IPS-18a (cell line): Measurements from ENCODE around the gene FAM181B.

ENCODE experiments used
- H3K27ac ChIP-seq: one replicate; pipeline ENCODE4 v1.5.1; 2013; ENCODE audit warnings: low read length
- H3K27me3 ChIP-seq: one replicate; pipeline ENCODE4 v1.6.1; 2013; ENCODE audit warnings: mild to moderate bottlenecking, low read length; ENCODE audit not compliant: control insufficient read depth, insufficient read depth
- H3K36me3 ChIP-seq: one replicate; pipeline ENCODE4 v1.6.1; 2013; ENCODE audit warnings: low read depth, low read length; ENCODE audit not compliant: control insufficient read depth
- H3K4me1 ChIP-seq: one replicate; pipeline ENCODE4 v1.6.1; 2013; ENCODE audit warnings: low read depth, low read length; ENCODE audit not compliant: control insufficient read depth
- H3K4me3 ChIP-seq: one replicate; pipeline ENCODE4 v1.5.1; 2013; ENCODE audit warnings: low read length
- H3K9ac ChIP-seq: one replicate; pipeline ENCODE4 v1.6.1; 2013; ENCODE audit warnings: mild to moderate bottlenecking, low read length, moderate library complexity
- H3K9me3 ChIP-seq: one replicate; pipeline ENCODE4 v1.6.1; 2013; ENCODE audit warnings: low read depth, low read length; ENCODE audit not compliant: control insufficient read depth

Gene FAM181B

DNA sequence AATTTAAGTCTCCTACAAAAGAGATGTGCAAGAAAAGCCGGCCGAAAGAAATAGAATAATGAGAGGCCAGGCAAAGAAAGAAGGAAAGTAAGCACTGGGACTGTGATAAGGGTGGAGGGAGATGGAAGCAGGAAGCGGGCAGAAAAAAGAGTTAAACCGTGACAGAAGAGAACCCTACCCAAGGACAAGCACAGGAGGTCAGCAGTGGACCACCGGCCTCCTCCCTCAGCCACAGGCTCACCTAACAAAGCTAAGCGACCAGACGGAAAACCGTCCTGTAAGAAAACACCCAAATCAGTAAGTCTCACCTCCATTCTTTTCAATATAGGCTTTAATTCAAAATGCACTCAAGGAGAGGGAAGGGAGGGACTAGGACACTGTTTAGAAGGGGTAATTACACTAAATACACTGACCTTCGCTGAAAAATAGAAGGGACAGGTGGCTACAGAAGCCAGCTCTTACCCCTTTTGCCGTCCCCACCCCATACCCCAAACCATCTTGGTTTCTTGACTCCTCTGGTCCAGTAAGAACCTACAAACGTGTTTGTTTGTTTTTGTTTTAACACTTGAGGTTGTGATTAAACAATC, 1.9 kb downstream of the FAM181B start:
- no peaks in the 10 kb centered on the region for H3K9me3 ChIP-seq
- H3K36me3 ChIP-seq, result no peaks in the 10 kb centered on the region
- peaks cover 8% of the 10 kb centered on the region for H3K4me1 ChIP-seq
- H3K9ac ChIP-seq, result no peak overlapping the region
- no peak overlapping the region for H3K27ac ChIP-seq
- H3K4me3 ChIP-seq, result peak overlapping the region; percentile 50
- H3K27me3 ChIP-seq, result peaks cover 58% of the 10 kb centered on the region

DNA sequence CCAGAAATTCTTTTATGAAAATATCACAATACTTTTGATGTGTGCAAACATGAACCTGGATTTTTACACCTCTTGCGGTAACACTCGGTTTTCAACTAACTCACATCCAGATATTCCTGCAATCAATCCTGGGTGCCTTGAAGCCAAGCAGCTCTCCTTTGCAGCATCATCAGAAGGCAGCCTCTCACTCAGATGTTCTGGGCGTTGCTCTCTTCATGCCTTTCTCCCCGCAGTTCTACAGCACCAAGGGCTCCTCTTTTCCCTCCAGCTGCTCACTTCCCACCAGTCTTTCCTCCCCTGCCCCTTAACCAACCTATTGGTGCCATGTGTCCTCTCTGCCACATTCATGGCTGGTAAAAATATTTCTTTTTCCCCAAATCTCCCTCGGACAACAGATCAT, 2.9 kb downstream of the FAM181B start:
- peaks cover 8% of the 10 kb centered on the region for H3K4me1 ChIP-seq
- H3K27ac ChIP-seq, result no peak overlapping the region
- no peak overlapping the region for H3K9ac ChIP-seq
- no peak overlapping the region for H3K4me3 ChIP-seq
- H3K36me3 ChIP-seq, result no peaks in the 10 kb centered on the region
- H3K9me3 ChIP-seq, result no peaks in the 10 kb centered on the region
- peaks cover 58% of the 10 kb centered on the region for H3K27me3 ChIP-seq

DNA sequence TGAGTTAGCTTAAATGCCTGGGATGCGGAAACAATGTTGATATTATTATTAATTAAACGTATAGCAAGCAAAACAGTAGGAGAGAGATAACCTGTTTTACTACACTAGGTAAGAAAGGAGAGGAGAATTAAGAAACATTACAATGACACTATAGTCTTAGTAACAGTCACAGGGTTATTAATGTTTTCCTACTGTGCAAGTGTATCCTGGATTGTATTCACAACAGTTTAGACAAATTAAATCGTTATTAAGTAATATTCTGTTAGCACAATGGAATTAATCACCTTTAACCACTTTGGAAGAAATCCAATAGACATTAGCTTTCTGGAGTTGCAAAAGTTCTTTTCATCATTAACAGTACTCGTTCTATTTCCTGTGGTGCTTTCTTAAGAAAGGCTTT, 3.4 kb downstream of the FAM181B start:
- no peak overlapping the region for H3K9ac ChIP-seq
- peaks cover 58% of the 10 kb centered on the region for H3K27me3 ChIP-seq
- no peaks in the 10 kb centered on the region for H3K9me3 ChIP-seq
- peaks cover 8% of the 10 kb centered on the region for H3K4me1 ChIP-seq
- no peak overlapping the region for H3K4me3 ChIP-seq
- H3K27ac ChIP-seq, result no peak overlapping the region
- H3K36me3 ChIP-seq, result no peaks in the 10 kb centered on the region

DNA sequence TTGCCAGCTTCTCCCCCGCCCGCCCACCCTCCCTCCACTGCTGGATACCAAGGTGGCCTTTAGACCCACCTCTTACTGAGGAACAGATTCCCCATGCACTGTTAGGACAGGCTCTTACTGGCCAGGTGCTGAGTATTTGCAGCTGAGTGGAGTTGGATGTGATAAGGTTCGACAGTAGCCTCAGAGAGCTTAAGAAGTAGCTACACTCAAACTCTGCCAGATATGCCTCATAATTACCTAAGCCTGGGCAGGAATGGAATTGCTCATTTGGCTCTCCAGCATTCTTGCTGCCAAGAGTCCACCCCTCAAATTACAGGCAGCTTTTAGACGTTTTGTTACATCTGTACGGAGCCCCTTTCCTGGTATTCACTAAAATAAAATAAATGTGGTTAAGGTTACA, 9.6 kb downstream of the FAM181B start:
- no peak overlapping the region for H3K9ac ChIP-seq
- no peaks in the 10 kb centered on the region for H3K9me3 ChIP-seq

DNA sequence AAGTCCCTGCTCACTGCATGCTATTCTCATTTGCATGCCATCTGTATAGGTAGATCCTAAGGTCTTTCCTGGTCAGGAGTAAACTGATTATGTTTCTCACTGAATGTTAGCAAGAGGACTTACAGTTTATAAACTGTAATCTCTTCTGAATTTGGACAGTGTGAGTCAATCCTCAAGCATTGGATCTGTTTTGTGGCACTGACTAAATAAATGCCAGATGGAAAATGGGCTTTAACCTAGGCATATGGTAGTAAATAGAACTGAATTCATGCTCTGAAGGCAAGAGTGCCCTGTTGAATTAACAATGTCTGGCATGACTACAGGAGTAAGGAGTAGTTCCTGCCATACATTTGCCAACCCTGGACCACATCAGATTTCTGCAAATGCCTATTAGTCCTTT, 11.4 kb downstream of the FAM181B start:
- Histone ChIP-seq H3K9ac (no peak overlapping the region), H3K27me3 (no peaks in the 10 kb centered on the region), H3K4me3 (no peak overlapping the region), H3K36me3 (no peaks in the 10 kb centered on the region), H3K9me3 (no peaks in the 10 kb centered on the region), H3K4me1 (peaks cover 5% of the 10 kb centered on the region), H3K27ac (no peak overlapping the region)

More for the DNA sequence above, 9.6 kb downstream of the FAM181B start:
- Histone ChIP-seq H3K27me3 (peaks cover under 1% of the 10 kb centered on the region), H3K36me3 (no peaks in the 10 kb centered on the region), H3K4me1 (no peaks in the 10 kb centered on the region), H3K4me3 (no peak overlapping the region), H3K27ac (no peak overlapping the region)

DNA sequence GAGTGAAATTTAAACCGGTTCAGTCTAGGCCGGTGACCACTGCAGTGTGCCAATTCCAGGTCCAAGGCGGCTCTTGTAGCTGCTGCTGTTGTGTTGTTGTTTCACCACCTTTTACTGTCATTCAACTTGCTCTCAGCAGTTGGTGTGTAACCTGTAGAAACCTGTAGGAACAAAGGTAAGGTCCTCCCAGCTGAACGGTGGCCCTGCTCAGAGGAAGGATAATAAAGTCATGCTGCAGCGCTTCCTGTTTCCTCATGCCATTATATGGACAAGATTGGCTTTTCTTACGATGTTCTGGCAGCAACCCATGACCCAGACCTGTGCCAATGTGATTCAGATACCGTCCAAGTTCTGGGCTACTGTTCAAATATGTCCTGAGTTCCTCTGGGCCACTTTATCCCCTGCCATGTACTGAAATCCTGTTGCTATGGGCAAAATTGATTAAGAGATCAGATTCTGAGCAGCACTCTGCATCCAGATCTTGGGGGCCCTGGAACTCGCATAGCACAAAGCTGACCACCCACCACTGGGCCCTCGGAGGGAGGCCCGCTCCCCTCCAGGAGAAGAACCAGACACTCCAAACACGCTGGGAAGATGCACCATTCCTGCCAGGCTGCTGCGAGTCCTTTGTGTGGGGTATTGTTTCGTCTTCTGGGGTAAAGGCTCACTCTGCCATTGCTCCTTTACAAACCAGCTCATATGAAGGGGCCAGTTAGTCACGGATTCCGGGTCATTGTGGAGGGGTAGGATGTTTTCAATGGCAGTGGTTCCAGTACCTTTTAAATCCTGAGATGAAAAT, 13.2 kb downstream of the FAM181B start:
- Histone ChIP-seq H3K27me3 (no peaks in the 10 kb centered on the region), H3K9me3 (no peaks in the 10 kb centered on the region), H3K4me1 (peaks cover 5% of the 10 kb centered on the region), H3K4me3 (no peak overlapping the region), H3K36me3 (no peaks in the 10 kb centered on the region), H3K9ac (no peak overlapping the region), H3K27ac (no peak overlapping the region)

DNA sequence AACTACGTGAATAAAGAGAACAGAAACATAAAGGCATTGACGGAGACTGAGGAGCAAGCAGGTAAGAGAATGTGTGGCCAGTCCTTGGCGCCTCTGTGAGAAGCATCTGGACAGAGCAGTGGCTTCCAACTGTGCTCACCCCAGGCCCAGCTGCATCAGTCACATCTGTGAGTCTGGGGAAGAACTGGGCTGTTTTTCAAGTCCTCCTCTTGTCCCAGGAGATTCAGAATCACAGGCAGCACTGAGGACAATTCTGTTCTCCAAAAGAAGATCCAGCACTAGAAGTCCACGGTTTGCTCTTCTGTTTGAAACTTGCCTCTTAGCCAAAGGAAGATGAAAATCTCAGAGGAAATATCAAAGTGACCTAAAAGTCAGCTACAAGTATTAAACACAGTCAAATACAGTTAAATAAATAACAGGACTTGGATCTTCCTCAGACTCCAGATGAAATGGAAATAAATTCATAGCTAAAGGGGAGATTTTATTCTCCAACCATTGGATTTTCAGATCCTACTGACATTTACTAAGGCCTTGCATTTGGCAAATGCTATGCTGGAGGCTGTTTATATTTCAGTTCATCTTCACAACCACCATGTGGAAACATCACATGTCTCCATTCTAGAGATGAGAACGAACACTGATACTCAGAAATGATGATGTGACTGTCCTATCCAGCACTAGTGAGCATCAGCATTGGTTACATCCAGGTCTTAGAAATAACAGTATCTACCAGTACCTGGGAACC, 14.1 kb downstream of the FAM181B start:
- no peaks in the 10 kb centered on the region for H3K36me3 ChIP-seq
- H3K9ac ChIP-seq, result no peak overlapping the region
- H3K27me3 ChIP-seq, result no peaks in the 10 kb centered on the region
- H3K9me3 ChIP-seq, result no peaks in the 10 kb centered on the region
- H3K4me1 ChIP-seq, result peaks cover 5% of the 10 kb centered on the region
- H3K27ac ChIP-seq, result no peak overlapping the region
- no peak overlapping the region for H3K4me3 ChIP-seq

DNA sequence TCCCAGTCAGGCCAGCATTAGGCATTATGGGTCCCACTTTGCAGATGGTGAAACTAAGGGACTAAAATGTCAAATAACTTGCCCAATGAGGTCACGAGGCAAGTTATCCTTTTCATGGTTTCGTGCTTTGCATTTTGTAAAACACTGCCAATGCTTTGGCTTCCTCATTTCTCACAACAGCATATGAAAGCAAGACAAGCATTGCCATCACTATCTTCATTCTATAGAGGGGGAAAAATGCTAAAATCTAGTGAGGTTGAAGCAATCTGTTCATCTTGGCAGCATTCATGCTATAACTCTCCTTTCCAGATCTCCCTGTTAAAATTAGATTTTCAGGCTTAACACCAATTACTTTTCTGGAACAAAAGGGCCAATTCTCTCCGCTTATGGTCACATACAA, 14.8 kb downstream of the FAM181B start:
- no peak overlapping the region for H3K4me3 ChIP-seq
- H3K27ac ChIP-seq, result no peak overlapping the region
- no peaks in the 10 kb centered on the region for H3K9me3 ChIP-seq
- H3K4me1 ChIP-seq, result peaks cover 5% of the 10 kb centered on the region
- no peaks in the 10 kb centered on the region for H3K27me3 ChIP-seq
- no peak overlapping the region for H3K9ac ChIP-seq
- H3K36me3 ChIP-seq, result no peaks in the 10 kb centered on the region

DNA sequence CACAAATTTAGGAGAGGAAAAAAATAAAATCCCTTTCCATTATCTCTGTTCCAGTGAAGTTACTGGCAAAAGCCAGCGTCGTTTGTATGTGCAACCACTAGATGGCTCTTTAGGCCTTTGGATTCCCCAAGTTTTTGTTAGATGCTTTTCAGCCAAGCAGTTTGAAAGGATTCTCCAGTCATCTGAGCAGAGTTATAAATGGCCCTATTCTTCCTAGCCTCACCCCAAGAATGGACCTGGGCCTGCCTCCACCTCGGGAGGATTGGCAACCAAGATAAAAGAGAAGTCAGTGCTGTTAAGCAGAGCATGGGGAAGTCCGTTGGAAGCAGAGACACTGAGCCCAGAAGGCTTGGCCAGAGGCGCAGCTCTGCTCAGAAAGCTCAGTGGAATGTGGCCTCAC, 15.4 kb downstream of the FAM181B start:
- no peak overlapping the region for H3K9ac ChIP-seq
- no peaks in the 10 kb centered on the region for H3K36me3 ChIP-seq
- H3K4me3 ChIP-seq, result no peak overlapping the region
- H3K9me3 ChIP-seq, result no peaks in the 10 kb centered on the region
- peaks cover 5% of the 10 kb centered on the region for H3K4me1 ChIP-seq
- H3K27ac ChIP-seq, result no peak overlapping the region
- H3K27me3 ChIP-seq, result no peaks in the 10 kb centered on the region

DNA sequence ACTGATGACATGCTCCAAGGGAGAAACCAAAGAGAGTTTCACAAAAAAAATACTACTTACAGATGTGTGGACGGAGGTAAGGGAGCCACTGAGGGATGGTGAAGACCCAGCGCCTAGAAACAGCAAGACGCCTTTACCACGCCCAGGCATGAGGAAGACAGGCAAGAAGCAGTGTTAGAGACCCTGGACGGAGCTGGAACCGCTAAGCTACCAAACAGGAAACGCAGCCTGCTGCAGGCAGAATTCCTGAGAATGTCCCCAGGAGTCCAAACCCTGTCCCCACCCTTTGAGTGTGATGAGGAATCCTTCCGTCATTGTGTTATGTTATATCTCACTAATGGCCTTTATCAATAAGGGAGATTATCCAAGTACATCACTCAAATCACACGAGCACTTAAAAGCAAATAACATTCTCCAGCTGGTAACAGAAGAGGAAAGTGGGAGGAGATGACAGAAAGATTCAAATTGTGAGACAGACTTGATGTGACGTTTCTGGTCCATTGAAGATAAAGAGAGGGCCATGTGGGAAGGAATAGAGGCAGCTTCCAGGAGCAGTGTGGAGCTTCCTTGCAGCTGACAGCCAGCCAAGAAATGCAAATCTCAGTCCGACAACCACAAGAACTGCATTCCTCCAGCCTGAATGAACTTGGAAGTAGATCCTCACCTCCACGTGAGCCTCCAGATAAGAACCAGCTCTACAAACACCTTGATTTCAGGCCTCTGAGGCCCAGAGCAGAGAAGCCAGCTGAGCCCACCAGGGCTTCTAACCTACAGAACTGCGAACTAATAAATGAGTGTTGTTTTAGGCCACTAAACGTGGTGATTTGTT, 19.1 kb downstream of the FAM181B start:
- H3K9me3 ChIP-seq, result no peaks in the 10 kb centered on the region
- no peak overlapping the region for H3K4me3 ChIP-seq
- no peak overlapping the region for H3K9ac ChIP-seq
- no peaks in the 10 kb centered on the region for H3K36me3 ChIP-seq
- no peaks in the 10 kb centered on the region for H3K27me3 ChIP-seq
- peaks cover 5% of the 10 kb centered on the region for H3K4me1 ChIP-seq
- no peak overlapping the region for H3K27ac ChIP-seq

DNA sequence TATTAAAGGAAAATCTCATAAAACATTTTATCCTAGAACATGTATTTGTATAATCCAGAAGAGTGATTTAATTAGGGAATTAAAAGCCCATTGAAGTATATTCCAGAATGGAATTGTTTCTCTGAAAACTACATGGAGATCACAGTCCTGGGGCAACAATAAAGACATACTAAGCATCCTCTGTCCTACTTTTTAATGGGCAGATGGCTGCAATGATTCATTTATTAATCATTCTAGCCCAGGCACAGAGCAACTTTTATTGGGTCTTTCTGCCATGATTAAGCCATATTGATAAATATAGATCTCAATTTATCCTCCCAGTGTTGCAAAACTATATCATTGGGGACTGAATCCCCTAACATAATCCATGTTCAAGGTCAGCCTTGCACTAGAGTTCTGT, 22.0 kb downstream of the FAM181B start:
- Histone ChIP-seq H3K4me3 (no peak overlapping the region), H3K4me1 (no peaks in the 10 kb centered on the region), H3K27ac (no peak overlapping the region), H3K36me3 (no peaks in the 10 kb centered on the region), H3K27me3 (no peaks in the 10 kb centered on the region), H3K9me3 (no peaks in the 10 kb centered on the region), H3K9ac (no peak overlapping the region)
